Spleen (tissue), 11 donors: ENCODE results near the gene TESPA1. TPM values are rescaled to one million over a fixed set of nuclear protein-coding genes. Genes with fewer than 3 reads are reported as not detected.

ENCODE experiments used
- DNase-seq: peaks from one replicate; pipeline ENCODE4 v3.0.0-alpha.2; 2020
- H3K27ac ChIP-seq, 8 donors: fragments of 200-600 bp; sonication (generic) in 7 of 8; 1 replicate in 4 of 8; 2 replicates in 4 of 8; pipeline versions ENCODE4 v1.5.0 to v1.8.0; 2016 to 2021; ENCODE audit warnings: inconsistent platforms in 4 of 8, mild to moderate bottlenecking in 4 of 8, moderate library complexity in 1 of 8
- H3K27me3 ChIP-seq, 7 donors: fragments of 200-600 bp; sonication (generic) in 6 of 7; replicated peaks in 1 of 7; 1 replicate in 4 of 7; 2 replicates in 3 of 7; pipeline versions ENCODE4 v1.5.0 to v1.8.0; 2016 to 2021; ENCODE audit warnings: inconsistent platforms in 3 of 7, mild to moderate bottlenecking in 1 of 7
- H3K36me3 ChIP-seq, 6 donors: fragments of 200-600 bp; sonication (generic) in 5 of 6; 1 replicate in 4 of 6; 2 replicates in 2 of 6; pipeline versions ENCODE4 v1.5.0 to v1.8.0; 2016 to 2021; ENCODE audit warnings: inconsistent platforms in 2 of 6
- H3K4me1 ChIP-seq, 6 donors: fragments of 200-600 bp; sonication (generic) in 5 of 6; 1 replicate in 3 of 6; 2 replicates in 3 of 6; pipeline versions ENCODE4 v1.5.0 to v1.8.0; 2016 to 2021; ENCODE audit warnings: inconsistent platforms in 3 of 6
- H3K4me3 ChIP-seq, 8 donors: fragments of 200-600 bp; sonication (generic) in 7 of 8; 1 replicate in 4 of 8; 2 replicates in 4 of 8; pipeline versions ENCODE4 v1.5.0 to v1.8.0; 2016 to 2021; ENCODE audit warnings: inconsistent platforms in 4 of 8, mild to moderate bottlenecking in 4 of 8, moderate library complexity in 2 of 8
- H3K9me3 ChIP-seq, 8 donors: fragments of 200-600 bp; sonication (generic) in 7 of 8; 1 replicate in 4 of 8; 2 replicates in 4 of 8; pipeline versions ENCODE4 v1.5.0 to v1.8.0; 2016 to 2021; ENCODE audit warnings: inconsistent platforms in 4 of 8
- CTCF ChIP-seq, 11 experiments: fragments of 200-600 bp in 7 of 11; fragments of 450-650 bp in 4 of 11; sonication (generic) in 4 of 11; IDR thresholded peaks in 8 of 11; conservative IDR thresholded peaks in 3 of 11; 1 replicate in 7 of 11; 2 replicates in 4 of 11; pipeline versions ENCODE4 v1.4.0 to v1.8.0; 2016 to 2021; ENCODE audit warnings: antibody characterized with exemption in 11 of 11, inconsistent platforms in 4 of 11, mild to moderate bottlenecking in 1 of 11
- POLR2A ChIP-seq, 3 donors: fragments of 450-650 bp; IDR thresholded peaks; one replicate each; pipeline ENCODE4 v1.5.1; 2017; ENCODE audit warnings: antibody characterized with exemption in 3 of 3, mild to moderate bottlenecking in 1 of 3
- POLR2AphosphoS5 ChIP-seq, 3 donors: sonication (generic); formaldehyde crosslinking; IDR thresholded peaks; one replicate each; pipeline ENCODE4 v1.5.1; 2017; ENCODE audit warnings: antibody characterized with exemption in 3 of 3
- WGBS, 5 donors: extraction: QIAGEN DNeasy Blood & Tissue Kit in 3 of 5; methylation state at CpG; one replicate each; pipeline versions ENCODE4 v1.1.5 to v1.1.7; 2013 to 2018; 5-methylcytosine and 5-hydroxymethylcytosine counted together
- intact Hi-C: fragments of 100-400 bp; cut with DNase I; formaldehyde crosslinking; loops from one replicate; pipeline ENCODE4 v1.15.0; 2023; ENCODE audit warnings: low total_unique reads
- polyA plus RNA-seq, 3 donors: library from polyadenylated mRNA; stranded (reverse); fragments of 200-250 nt; gene quantifications; one replicate each; pipeline ENCODE4 v1.2.1, GENCODE V29; 2013
- total RNA-seq, 7 donors: library from RNA; depleted of rRNA in 3 of 7; stranded (reverse); fragments of >200 nt in 3 of 7; fragmentation: NEBNext Ultra II Directional in 4 of 7; extraction: Animal tissue kit (Norgen Biotek cat#: 25700) in 4 of 7; gene quantifications; one replicate each; pipeline versions ENCODE4 v1.1.0 to v1.2.1, GENCODE V29; 2016 to 2021
- donor health status: healthy with polysubstance abuse.
- donor health status: DM: no; HTN: no; CAD: no; lungs with moderate emphysema.
- donor health status: DM: no; HTN: no; CAD: no.
- donor health status: Bipolar disorder and iron deficiency.
- donor health status: healthy.
- donor health status: DM: no; HTN: no; CAD: no.
- donor health status: DM: yes; HTN: yes; CAD: no.

Gene TESPA1
- total and polyA plus RNA-seq, 10 donors = 7.3 to 16.8 (median 13.4) TPM

- Histone ChIP-seq H3K27ac (peak overlapping the region in 2 of 8 donors; percentile 27 to 48), H3K4me1 (peaks cover 4 to 35% (median 22%) of the 10 kb centered on the region in 6 donors), H3K27me3 (no peaks in the 10 kb centered on the region), H3K36me3 (peaks cover 0 to 30% (median 1%) of the 10 kb centered on the region in 6 donors), H3K4me3 (no peak overlapping the region), H3K9me3 (peaks cover 0 to under 1% (median 0%) of the 10 kb centered on the region in 8 donors)
- WGBS, 5 donors = 60 to 68% (median 63%) methylated on average over 10 of the region's 10 CpGs
- no peak for DNase-seq
- intact Hi-C loops = loop anchor here (5.0 kb wide), 1 partner anchor 205 kb away; no protein-coding TSS in a partner anchor
- no peak for TF ChIP-seq POLR2A (IDR thresholded peaks at IDR 0.05)
- no peak for TF ChIP-seq POLR2AphosphoS5 (IDR thresholded peaks at IDR 0.05)
- no peak for TF ChIP-seq CTCF (IDR thresholded peaks at IDR 0.05 in 8 of 11, conservative IDR thresholded peaks at IDR 0.05 in 3 of 11)
Observed at GRCh38 chr12:54956818-54957641, 27.5 kb downstream of the TESPA1 start.

GRCh38 chr12:54956322-54956721 is 28.2 kb downstream of the TESPA1 start:
- Histone ChIP-seq H3K27ac (peak overlapping the region in 3 of 8 donors; percentile 27 to 48 (median 34)), H3K9me3 (peaks cover 0 to 7% (median 0%) of the 10 kb centered on the region in 8 donors), H3K36me3 (peaks cover 0 to 23% (median 1%) of the 10 kb centered on the region in 6 donors), H3K27me3 (no peaks in the 10 kb centered on the region), H3K4me3 (no peak overlapping the region), H3K4me1 (peaks cover 4 to 35% (median 22%) of the 10 kb centered on the region in 6 donors)
- no peak for DNase-seq
- intact Hi-C loops = loop anchor here (5.0 kb wide), 1 partner anchor 204 kb away; no protein-coding TSS in a partner anchor
- WGBS, 5 donors = 42 to 61% (median 55%) methylated on average over 5 of the region's 5 CpGs
- no peak for TF ChIP-seq CTCF (IDR thresholded peaks at IDR 0.05 in 8 of 11, conservative IDR thresholded peaks at IDR 0.05 in 3 of 11)
- no peak for TF ChIP-seq POLR2A (IDR thresholded peaks at IDR 0.05)
- no peak for TF ChIP-seq POLR2AphosphoS5 (IDR thresholded peaks at IDR 0.05)

GRCh38 chr12:54954801-54955200 is 29.8 kb downstream of the TESPA1 start:
- H3K9me3 ChIP-seq = peaks cover 0 to 13% (median 2%) of the 10 kb centered on the region in 8 donors
- TF ChIP-seq POLR2A (IDR thresholded peaks at IDR 0.05) (no peak), POLR2AphosphoS5 (IDR thresholded peaks at IDR 0.05) (no peak), CTCF (IDR thresholded peaks at IDR 0.05 in 8 of 11, conservative IDR thresholded peaks at IDR 0.05 in 3 of 11) (no peak)
- H3K4me1 ChIP-seq = peaks cover 3 to 35% (median 24%) of the 10 kb centered on the region in 6 donors
- no peak overlapping the region for H3K4me3 ChIP-seq
- H3K27me3 ChIP-seq = no peaks in the 10 kb centered on the region
- intact Hi-C loops = loop anchor here (5.0 kb wide), 1 partner anchor 202 kb away; no protein-coding TSS in a partner anchor
- H3K27ac ChIP-seq = no peak overlapping the region
- 48 to 81% (median 64%) methylated on average over 3 of the region's 3 CpGs for WGBS, 5 donors
- DNase-seq = no peak
- H3K36me3 ChIP-seq = peaks cover 0 to 20% (median 0%) of the 10 kb centered on the region in 6 donors

- Histone ChIP-seq H3K4me3 (no peak overlapping the region), H3K9me3 (peaks cover 0 to 13% (median 2%) of the 10 kb centered on the region in 8 donors), H3K27ac (no peak overlapping the region), H3K36me3 (peaks cover 0 to 20% (median 0%) of the 10 kb centered on the region in 6 donors), H3K27me3 (no peaks in the 10 kb centered on the region), H3K4me1 (peaks cover 0 to 35% (median 24%) of the 10 kb centered on the region in 6 donors)
- no peak for DNase-seq
- intact Hi-C loops = no loop called here
- TF ChIP-seq POLR2AphosphoS5 (IDR thresholded peaks at IDR 0.05) (no peak), POLR2A (IDR thresholded peaks at IDR 0.05) (no peak), CTCF (IDR thresholded peaks at IDR 0.05 in 8 of 11, conservative IDR thresholded peaks at IDR 0.05 in 3 of 11) (no peak)
Observed at GRCh38 chr12:54954228-54954627, 30.3 kb downstream of the TESPA1 start.
